ENCODE measurements around the gene ARIH1.

Gene ARIH1

DNA sequence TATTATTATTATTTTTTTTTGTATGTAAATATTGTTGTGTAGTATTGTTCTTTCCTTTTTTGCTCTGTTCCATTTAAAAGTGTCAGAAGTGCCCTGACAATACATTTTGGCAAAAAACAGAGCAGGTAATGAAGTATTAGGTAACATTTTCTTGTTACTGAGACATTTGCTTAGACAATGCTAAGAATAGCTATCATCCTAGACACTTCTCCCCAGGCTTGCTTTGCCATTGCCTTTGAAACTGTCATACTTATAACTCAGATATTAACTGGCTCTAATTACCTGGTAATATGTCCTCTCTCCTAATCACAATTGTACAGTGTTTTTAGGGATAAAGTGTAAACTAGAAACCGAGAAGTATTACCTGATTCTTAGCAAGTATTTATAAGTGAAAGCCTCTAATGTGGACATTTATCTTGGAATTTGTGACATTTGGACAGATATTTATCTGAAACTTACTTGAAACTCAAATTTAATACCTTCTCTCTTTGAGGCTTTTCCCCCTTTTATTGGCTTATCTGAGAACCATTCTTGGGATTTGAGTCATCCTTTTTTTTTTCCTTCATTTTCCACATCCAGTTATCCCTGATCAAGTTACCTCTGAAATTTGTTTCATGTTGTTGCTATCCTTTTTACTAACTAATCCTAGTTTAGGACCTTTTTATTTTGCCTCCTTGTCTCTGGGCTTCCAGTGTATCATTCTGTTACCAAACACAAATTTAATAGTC, 13.1 kb downstream of the ARIH1 start:
- H3K4me1 ChIP-seq (ENCODE audit: control insufficient read depth, insufficient read depth, low read length, unreplicated experiment), result peaks cover 34% of the 10 kb centered on the region
- H3K27ac ChIP-seq (ENCODE audit: low read depth, low read length), result 0 out of 2 replicates have a peak overlapping the region, but pooled peaks have one; percentile 2
- no peaks in the 10 kb centered on the region for H3K27me3 ChIP-seq (ENCODE audit: insufficient read depth, low read length)
- H3K79me2 ChIP-seq (ENCODE audit: control insufficient read depth, insufficient read depth, low read length, unreplicated experiment), result peaks cover 90% of the 10 kb centered on the region
- no peak overlapping the region for H3K4me3 ChIP-seq (ENCODE audit: low read depth, low read length)
- no peak overlapping the region for H2AFZ ChIP-seq (ENCODE audit: low read length, unreplicated experiment)
- H3K36me3 ChIP-seq (ENCODE audit: insufficient read depth, low read length), result peaks cover 10% of the 10 kb centered on the region; the same call in 1 of the 2 replicates

DNA sequence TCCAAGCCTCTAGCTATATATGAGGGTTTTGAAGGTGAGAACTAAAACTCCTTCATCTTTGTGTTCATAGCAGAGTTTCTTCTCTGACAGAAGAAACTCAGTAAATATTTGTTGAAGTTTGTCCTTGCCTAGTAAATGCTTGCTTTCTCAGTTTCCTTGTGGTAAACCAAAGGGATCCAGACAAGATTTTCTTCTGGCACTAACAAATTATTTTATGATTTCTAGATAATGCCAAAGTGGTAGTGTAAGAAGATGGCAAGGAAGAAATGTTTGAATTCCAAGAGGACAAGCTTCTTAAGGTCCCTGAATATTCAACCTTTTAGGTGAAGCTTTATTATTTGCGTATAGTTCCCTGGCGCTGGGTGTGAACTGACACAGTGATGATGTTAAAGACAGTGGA, 14.4 kb downstream of the ARIH1 start:
- H3K4me1 ChIP-seq (ENCODE audit: control insufficient read depth, insufficient read depth, low read length, unreplicated experiment), result peaks cover 44% of the 10 kb centered on the region

DNA sequence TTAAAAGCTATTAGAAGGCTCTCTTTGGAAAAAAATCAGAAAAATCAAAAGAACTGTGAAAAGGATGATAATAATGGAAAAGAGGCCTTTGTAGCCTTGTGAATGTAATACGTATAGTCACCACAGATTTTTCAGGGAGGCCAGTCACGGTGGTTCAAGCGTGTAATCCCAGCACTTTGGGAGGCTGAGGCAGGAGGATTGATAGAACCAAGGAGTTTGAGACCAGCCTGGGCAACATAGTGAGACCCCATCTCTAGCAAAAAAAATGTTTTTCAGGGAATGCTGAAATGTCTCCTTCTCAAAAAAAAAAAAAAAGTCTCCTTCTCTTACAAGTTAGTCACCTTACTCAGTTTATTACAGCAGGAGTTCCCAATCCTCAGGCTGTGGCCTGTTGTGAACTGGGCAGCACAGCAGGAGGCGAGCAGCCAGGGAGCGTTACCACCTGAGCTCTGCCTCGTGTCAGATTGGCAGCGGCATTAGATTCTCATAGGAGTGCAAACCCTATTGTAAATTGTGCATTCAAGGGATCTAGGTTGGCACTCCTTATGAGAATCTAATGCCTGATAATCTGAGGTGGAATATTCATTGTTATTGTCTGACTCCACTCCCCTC, 15.9 kb downstream of the ARIH1 start:
- no peaks in the 10 kb centered on the region for H3K27me3 ChIP-seq (ENCODE audit: insufficient read depth, low read length)
- no peak overlapping the region for H3K4me3 ChIP-seq (ENCODE audit: low read depth, low read length)
- H3K27ac ChIP-seq (ENCODE audit: low read depth, low read length), result no peak overlapping the region
- no peak overlapping the region for H2AFZ ChIP-seq (ENCODE audit: low read length, unreplicated experiment)
- H3K79me2 ChIP-seq (ENCODE audit: control insufficient read depth, insufficient read depth, low read length, unreplicated experiment), result peaks cover 95% of the 10 kb centered on the region
- H3K36me3 ChIP-seq (ENCODE audit: insufficient read depth, low read length), result 0 out of 2 replicates have a peak, but pooled peaks cover under 1% of the 10 kb centered on the region
- peaks cover 51% of the 10 kb centered on the region for H3K4me1 ChIP-seq (ENCODE audit: control insufficient read depth, insufficient read depth, low read length, unreplicated experiment)

More for the DNA sequence above, 14.4 kb downstream of the ARIH1 start:
- H2AFZ ChIP-seq (ENCODE audit: low read length, unreplicated experiment), result no peak overlapping the region
- no peaks in the 10 kb centered on the region for H3K27me3 ChIP-seq (ENCODE audit: insufficient read depth, low read length)
- peaks cover 90% of the 10 kb centered on the region for H3K79me2 ChIP-seq (ENCODE audit: control insufficient read depth, insufficient read depth, low read length, unreplicated experiment)
- no peak overlapping the region for H3K27ac ChIP-seq (ENCODE audit: low read depth, low read length)
- no peak overlapping the region for H3K4me3 ChIP-seq (ENCODE audit: low read depth, low read length)
- peaks cover 4% of the 10 kb centered on the region; the same call in 1 of the 2 replicates for H3K36me3 ChIP-seq (ENCODE audit: insufficient read depth, low read length)

DNA sequence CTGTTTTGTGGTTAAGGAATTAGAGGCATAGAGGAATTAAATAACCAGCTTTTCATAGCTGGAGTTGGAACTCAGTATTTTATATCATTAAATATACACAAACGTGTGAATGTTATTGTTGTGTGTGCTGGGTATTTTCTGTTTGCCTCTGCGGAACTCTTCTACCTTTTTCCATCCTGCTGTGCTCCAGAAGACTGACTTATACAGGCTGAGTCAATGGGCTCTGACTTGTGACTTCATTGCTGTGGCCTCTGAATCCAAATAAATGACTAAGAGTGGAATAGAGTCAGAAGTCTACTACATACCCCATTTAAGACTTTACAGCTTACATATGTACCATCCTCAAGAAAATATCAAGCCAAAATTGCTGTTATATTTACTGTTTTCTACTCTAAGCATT, 17.6 kb downstream of the ARIH1 start:
- no peaks in the 10 kb centered on the region for H3K27me3 ChIP-seq (ENCODE audit: insufficient read depth, low read length)
- peaks cover 39% of the 10 kb centered on the region for H3K4me1 ChIP-seq (ENCODE audit: control insufficient read depth, insufficient read depth, low read length, unreplicated experiment)
- H3K36me3 ChIP-seq (ENCODE audit: insufficient read depth, low read length), result no peaks in the 10 kb centered on the region
- H3K4me3 ChIP-seq (ENCODE audit: low read depth, low read length), result no peak overlapping the region
- peaks cover 95% of the 10 kb centered on the region for H3K79me2 ChIP-seq (ENCODE audit: control insufficient read depth, insufficient read depth, low read length, unreplicated experiment)
- peak overlapping the region; percentile 48 for H3K27ac ChIP-seq (ENCODE audit: low read depth, low read length)
- no peak overlapping the region for H2AFZ ChIP-seq (ENCODE audit: low read length, unreplicated experiment)

DNA sequence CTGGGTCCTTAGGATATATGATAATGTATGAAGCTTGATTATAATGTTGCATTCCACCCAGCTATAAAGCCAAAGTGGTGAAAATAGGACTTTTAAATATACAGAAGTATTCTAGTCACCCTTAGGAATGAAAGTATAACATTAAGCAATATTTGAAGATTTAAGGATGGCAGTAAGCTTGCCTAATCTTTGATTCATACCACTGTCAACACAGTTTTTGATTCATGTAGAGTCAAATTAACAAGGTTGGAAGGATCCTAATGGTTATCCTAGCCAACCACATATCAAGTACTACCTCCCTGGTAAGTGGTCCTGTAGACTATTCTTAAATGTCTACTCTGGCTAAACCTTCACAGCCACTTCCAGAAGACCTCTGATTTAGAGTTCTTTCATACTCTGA, 18.6 kb downstream of the ARIH1 start:
- H3K36me3 ChIP-seq (ENCODE audit: insufficient read depth, low read length), result no peaks in the 10 kb centered on the region
- no peak overlapping the region for H3K27ac ChIP-seq (ENCODE audit: low read depth, low read length)
- peaks cover 29% of the 10 kb centered on the region for H3K4me1 ChIP-seq (ENCODE audit: control insufficient read depth, insufficient read depth, low read length, unreplicated experiment)
- peaks cover 95% of the 10 kb centered on the region for H3K79me2 ChIP-seq (ENCODE audit: control insufficient read depth, insufficient read depth, low read length, unreplicated experiment)
- no peaks in the 10 kb centered on the region for H3K27me3 ChIP-seq (ENCODE audit: insufficient read depth, low read length)
- H2AFZ ChIP-seq (ENCODE audit: low read length, unreplicated experiment), result no peak overlapping the region
- H3K4me3 ChIP-seq (ENCODE audit: low read depth, low read length), result no peak overlapping the region

DNA sequence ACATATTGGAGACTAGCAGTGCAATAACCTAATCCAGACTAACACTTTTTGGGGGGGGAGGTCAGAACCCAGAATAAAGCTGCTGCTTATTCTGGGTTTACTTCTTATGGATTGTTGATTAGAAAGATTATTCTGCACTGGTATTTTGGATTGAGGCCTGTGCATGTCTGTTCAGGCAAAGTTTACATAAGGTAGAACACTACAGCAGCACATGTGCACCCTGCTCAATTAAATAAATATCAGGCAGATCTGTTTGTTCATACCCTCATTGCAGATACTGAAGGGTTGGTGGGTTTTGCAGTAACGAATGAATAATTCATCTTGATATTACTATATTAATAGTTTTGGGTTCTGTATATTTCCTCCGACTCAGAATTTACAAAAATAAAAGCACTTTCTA, 19.1 kb downstream of the ARIH1 start:
- no peak overlapping the region for H3K27ac ChIP-seq (ENCODE audit: low read depth, low read length)
- H3K36me3 ChIP-seq (ENCODE audit: insufficient read depth, low read length), result no peaks in the 10 kb centered on the region
- peaks cover 96% of the 10 kb centered on the region for H3K79me2 ChIP-seq (ENCODE audit: control insufficient read depth, insufficient read depth, low read length, unreplicated experiment)
- no peak overlapping the region for H2AFZ ChIP-seq (ENCODE audit: low read length, unreplicated experiment)
- peaks cover 26% of the 10 kb centered on the region for H3K4me1 ChIP-seq (ENCODE audit: control insufficient read depth, insufficient read depth, low read length, unreplicated experiment)
- no peak overlapping the region for H3K4me3 ChIP-seq (ENCODE audit: low read depth, low read length)
- H3K27me3 ChIP-seq (ENCODE audit: insufficient read depth, low read length), result no peaks in the 10 kb centered on the region

DNA sequence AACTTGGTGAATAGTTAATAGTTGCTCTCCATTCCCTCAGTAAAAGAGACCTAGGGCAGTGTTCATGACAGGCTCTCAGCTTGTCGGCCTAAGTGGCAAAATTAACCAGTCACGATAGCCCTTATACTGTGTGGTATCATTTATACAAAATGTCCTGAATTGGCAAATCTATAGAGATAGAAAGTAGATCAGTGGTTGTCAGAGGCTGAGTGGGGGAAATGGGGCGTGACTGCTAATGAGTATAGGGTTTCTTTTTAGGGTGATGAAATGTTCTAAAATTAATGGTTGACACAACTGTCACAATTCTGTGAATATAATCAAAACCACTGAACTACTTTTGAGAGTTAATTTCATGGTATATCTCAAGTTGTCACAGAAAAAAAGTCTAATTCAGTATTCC, 20.9 kb downstream of the ARIH1 start:
- Histone ChIP-seq H3K27me3 (ENCODE audit: insufficient read depth, low read length) (no peaks in the 10 kb centered on the region), H3K4me1 (ENCODE audit: control insufficient read depth, insufficient read depth, low read length, unreplicated experiment) (peaks cover 26% of the 10 kb centered on the region), H3K36me3 (ENCODE audit: insufficient read depth, low read length) (peaks cover 8% of the 10 kb centered on the region; the same call in 1 of the 2 replicates), H3K4me3 (ENCODE audit: low read depth, low read length) (no peak overlapping the region), H2AFZ (ENCODE audit: low read length, unreplicated experiment) (no peak overlapping the region), H3K27ac (ENCODE audit: low read depth, low read length) (no peak overlapping the region), H3K79me2 (ENCODE audit: control insufficient read depth, insufficient read depth, low read length, unreplicated experiment) (peaks cover 91% of the 10 kb centered on the region)

DNA sequence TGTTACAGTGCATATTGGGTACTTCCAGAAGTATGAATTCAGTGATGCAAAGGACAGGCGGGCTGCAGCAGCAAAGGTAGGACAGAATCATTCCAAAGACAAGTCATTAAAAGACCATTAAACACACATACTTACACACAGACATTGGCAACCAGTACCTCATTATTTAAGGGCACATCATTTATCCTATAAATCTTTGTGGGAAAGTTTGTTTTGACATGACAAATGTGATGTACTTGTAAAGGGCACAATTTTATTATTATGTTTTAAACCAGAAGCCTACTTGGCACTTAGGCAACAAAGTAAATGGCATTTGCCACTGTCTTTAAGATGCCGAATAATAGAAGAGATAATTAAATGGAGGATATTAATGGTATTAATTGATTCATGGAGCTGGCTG, 22.7 kb downstream of the ARIH1 start:
- peaks cover 88% of the 10 kb centered on the region for H3K79me2 ChIP-seq (ENCODE audit: control insufficient read depth, insufficient read depth, low read length, unreplicated experiment)
- peaks cover 8% of the 10 kb centered on the region; the same call in 1 of the 2 replicates for H3K36me3 ChIP-seq (ENCODE audit: insufficient read depth, low read length)
- no peaks in the 10 kb centered on the region for H3K27me3 ChIP-seq (ENCODE audit: insufficient read depth, low read length)
- H3K4me1 ChIP-seq (ENCODE audit: control insufficient read depth, insufficient read depth, low read length, unreplicated experiment), result peaks cover 20% of the 10 kb centered on the region
- H3K4me3 ChIP-seq (ENCODE audit: low read depth, low read length), result no peak overlapping the region
- H2AFZ ChIP-seq (ENCODE audit: low read length, unreplicated experiment), result no peak overlapping the region
- no peak overlapping the region for H3K27ac ChIP-seq (ENCODE audit: low read depth, low read length)

DNA sequence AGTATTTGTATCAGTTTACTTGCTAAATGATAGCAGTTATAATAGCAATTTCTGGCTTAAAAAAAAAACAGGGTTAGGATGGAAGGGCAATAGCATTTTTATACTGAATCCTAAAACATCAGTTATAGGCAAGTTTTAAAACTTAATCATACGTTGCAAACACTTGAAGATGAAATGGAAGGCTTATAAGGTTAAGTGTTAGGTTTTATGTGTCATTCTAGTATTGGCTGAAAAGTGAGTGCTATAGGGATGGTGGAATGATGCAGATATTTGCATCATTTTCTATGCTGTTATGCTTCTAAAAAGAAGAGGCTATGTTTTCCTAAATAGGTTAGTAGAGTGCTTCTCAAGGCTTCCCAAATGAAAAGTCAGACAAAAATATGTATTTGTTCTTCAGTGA, 23.3 kb downstream of the ARIH1 start:
- H3K79me2 ChIP-seq (ENCODE audit: control insufficient read depth, insufficient read depth, low read length, unreplicated experiment), result peaks cover 89% of the 10 kb centered on the region
- peaks cover 8% of the 10 kb centered on the region; the same call in 1 of the 2 replicates for H3K36me3 ChIP-seq (ENCODE audit: insufficient read depth, low read length)
- H3K27me3 ChIP-seq (ENCODE audit: insufficient read depth, low read length), result no peaks in the 10 kb centered on the region
- no peak overlapping the region for H3K27ac ChIP-seq (ENCODE audit: low read depth, low read length)
- H2AFZ ChIP-seq (ENCODE audit: low read length, unreplicated experiment), result no peak overlapping the region
- peaks cover 16% of the 10 kb centered on the region for H3K4me1 ChIP-seq (ENCODE audit: control insufficient read depth, insufficient read depth, low read length, unreplicated experiment)
- no peak overlapping the region for H3K4me3 ChIP-seq (ENCODE audit: low read depth, low read length)

DNA sequence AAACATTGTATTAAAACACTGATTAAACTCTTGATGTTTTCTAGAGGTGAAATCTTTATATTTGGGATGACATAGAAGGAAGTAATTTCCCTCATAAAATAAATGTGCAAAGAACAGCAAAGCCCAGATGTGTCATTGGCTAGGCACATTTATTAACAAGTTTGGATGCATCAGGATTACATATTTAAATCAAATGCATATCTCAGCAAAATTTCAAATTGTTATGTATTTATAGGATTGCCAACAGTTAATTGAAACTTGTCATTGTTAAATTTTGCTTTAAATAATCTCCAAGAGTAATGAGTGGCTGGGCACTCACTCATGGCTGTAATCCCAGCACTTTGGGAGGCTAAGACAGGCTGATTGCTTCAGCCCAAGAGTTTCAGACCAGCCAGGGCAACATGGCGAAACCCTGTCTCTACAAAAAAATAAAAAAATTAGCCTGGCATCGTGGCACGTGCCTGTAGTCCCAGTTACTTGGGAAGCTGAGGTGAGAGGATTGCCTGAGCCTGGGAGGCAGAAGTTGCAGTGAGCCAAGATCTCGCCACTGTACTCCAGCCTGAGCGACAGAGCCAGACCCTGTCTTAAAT, 28.2 kb downstream of the ARIH1 start:
- peaks cover 18% of the 10 kb centered on the region; the same call in 1 of the 2 replicates for H3K36me3 ChIP-seq (ENCODE audit: insufficient read depth, low read length)
- no peak overlapping the region for H3K27ac ChIP-seq (ENCODE audit: low read depth, low read length)
- no peak overlapping the region for H2AFZ ChIP-seq (ENCODE audit: low read length, unreplicated experiment)
- no peaks in the 10 kb centered on the region for H3K4me1 ChIP-seq (ENCODE audit: control insufficient read depth, insufficient read depth, low read length, unreplicated experiment)
- no peaks in the 10 kb centered on the region for H3K27me3 ChIP-seq (ENCODE audit: insufficient read depth, low read length)
- no peak overlapping the region for H3K4me3 ChIP-seq (ENCODE audit: low read depth, low read length)
- peaks cover 80% of the 10 kb centered on the region for H3K79me2 ChIP-seq (ENCODE audit: control insufficient read depth, insufficient read depth, low read length, unreplicated experiment)

All from ACC112 (cell line).